Cerebellar cortex (tissue), 1 donor: ENCODE results near the gene BPGM.

Experiments used
- DNase-seq: peaks from one replicate; pipeline ENCODE4 v3.0.0-alpha.2; 2015; ENCODE audit warnings: low spot score

The BPGM gene

DNA sequence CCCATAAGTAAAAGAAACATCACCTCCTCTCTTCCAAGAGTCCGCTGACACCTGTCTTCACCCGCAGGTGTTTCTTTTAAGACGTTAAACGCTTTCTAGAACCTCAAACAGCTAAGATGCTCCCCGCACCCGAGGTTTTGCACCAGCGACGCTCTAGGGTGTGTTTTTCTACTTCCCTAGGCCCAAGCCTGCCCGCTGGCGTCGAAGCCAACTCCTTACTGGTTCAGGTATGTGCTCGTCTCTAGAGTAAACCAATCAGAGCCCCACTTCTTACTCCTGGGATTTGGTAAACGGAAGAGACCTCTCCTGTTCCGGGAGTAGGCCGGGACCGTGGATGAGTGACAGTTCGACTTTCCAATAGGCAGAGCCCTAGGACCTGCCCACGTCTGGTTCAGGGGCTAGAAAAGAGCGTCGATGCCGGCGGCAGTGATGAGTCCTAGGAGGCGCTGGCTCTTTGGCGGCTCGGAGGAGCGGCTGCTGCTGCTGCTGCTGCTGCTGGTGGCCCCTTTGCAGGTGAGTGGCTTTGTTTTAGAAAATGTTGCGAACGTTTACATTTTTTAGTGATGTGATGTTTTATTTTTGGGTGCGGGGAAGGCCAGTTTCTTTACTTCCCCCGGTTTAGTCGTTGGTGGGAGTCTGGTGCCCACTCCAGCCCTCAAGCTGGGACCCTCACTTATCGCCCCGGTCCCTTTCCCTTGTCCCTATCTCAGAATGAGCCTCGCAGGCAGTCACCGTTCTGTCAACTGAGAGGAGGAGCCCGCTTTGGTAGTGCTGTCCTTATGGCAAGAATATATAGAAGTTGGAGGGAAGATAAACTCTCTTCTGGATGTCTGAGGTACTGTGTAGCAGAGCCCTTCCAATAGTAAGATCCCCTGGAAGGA lies at the start of gene BPGM:
Gene BPGM, plus strand, starts transcription at position 429 of the 881 bp plus-strand sequence. CDS start 14,655 bp downstream, outside the sequence.
- peak; percentile 100 for DNase-seq

DNA sequence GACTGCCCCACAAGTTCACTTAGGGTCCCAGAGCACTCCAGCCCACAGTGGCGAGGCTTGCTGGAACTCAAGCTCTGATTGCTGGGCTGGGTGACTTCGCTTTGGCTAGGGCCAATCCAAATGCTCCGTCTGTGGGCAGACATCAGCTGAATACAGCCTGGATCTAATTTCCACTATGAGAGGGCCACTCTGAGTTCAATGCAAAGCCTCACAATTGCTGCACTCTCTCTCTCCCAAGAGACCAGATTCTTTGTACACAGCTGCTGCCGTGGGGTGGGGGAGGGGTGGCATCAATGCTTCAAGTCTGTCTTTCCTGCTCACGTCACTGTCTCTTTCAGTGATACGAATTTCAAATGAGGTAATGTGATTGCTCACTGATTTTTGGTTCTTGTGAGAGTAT lies 47.3 kb upstream of the BPGM start:
- DNase-seq, result no peak

DNA sequence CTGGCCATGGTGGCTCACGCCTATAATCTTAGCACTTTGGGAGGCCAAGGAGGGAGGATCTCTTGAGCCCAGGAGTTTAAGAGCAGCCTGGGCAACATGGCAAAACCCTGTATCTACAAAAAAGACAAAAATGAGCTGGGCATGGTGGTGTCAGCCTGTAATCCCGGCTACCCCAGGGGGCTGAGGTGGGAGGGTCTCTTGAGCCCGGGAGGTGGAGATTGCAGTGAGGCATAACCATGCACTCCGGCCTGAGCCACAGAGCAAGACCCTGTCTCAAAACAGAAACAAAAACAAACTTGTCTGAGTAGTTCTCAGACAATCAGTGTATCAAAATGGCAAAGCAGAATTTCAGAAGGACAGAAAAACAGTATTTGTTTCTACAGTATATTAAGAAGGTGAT lies 45.2 kb upstream of the BPGM start:
- no peak for DNase-seq

DNA sequence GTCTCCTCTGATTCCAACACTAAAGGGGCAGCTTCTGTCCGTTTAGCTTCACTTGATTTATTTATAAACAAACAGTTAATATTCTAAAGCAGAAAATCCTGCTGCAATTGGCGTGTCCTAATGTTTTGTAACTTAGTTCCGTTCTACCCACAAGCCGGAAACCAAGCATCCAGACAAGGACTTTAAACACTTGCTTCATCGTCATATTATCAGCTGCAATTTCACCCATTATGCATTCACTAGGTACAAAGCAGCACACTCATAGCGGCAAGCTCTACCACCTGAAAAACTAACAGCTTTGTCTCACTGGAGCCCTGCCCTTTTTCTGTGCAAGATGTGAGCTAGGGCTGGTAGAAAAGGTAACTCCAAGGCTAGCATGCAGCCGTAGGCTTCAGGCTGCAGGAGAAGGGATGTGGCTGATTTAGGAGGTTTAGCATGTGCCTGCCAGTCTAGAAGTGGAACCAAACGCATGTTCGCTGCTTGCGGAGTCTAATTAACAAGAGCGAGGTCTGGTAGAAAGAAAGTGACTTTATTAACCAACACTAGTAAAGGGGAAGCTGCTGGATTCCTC lies 43.7 kb upstream of the BPGM start:
- DNase-seq, result no peak

DNA sequence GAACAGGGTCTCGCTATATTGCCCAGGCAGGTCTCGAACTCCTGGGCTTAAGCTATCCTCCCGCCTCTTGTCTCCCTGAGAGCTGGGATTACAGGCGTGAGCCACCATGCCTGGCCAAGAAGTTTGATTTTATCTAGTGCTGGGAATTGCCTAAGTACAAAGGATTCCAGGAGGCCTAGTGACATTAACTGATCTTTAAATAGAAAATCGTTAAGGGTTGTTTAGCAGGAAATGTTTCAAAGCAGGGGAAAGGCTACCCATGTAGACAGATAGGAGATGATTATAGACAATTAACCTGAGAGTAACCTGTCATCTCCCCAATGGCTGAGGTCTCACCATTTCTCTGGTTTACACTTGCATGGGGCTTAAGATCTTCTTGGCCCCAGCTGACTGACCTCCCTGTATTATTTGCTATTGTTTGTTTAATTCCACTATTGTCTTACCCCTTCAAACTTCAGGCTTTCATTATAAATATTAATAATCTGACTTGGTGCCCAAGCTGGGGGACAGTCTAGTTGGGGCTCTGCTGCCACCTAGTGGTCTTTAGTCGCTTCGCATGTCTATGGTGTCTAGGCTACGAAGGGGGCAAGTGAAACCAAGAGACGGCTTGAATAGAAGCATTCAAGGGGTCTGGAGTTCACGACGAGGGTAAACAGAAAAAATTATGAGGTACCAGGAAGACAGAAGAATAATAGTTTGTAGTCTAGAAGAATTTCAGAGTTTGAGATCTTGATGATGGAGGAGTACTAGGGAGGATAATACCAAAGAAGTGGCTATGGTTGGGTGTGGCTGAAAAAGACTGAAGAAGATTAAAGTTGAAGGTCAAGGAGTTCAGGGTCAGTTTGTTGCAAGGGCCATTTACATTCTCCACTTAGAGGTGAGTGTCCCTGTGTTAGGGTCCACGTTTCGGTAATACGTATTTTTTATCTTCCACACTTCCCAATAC lies 40.4 kb upstream of the BPGM start:
- DNase-seq, result peak; percentile 65

DNA sequence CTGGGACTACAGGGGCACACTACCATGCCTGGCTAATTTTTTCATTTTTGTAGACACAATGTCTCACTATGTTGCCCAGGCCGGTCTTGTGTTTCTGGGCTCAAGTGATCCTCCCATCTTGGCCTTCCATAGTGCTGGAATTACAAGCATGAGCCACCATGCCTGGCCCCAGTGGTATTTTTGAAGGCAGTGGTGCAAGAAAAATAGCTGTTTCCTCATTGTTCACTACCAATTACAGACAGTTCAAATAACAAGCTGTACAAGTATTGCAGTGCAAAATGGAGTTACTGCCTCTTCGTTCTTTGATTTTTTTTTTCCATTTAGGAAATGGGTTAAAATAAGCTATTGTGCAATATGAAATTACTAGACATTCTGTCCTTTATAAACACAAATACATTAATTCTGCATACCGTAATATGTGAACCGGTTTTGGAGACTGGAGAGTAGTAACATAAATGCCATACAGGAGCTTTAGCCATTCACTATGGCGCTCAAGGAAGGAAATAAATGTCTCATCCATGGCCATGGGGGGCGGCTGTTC lies 35.0 kb upstream of the BPGM start:
- no peak for DNase-seq

DNA sequence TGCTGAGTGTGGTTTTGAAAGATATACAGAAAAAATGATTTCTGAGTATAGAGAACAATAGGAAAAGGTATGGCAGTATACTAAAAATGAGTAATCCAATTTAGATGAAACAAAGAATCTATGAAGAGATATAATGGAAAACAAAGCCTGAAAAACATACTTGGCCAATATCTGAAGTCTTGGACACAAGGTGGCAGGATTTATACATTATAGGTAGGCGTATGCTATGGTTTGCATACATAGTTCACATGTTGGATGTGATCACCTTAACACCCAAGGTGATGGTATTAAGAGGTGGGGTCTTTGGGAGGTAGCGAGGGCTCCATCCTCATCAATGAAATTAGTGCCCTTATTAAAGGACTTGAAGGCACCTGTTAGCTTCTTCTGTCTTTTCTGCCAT lies 34.5 kb upstream of the BPGM start:
- DNase-seq, result no peak

DNA sequence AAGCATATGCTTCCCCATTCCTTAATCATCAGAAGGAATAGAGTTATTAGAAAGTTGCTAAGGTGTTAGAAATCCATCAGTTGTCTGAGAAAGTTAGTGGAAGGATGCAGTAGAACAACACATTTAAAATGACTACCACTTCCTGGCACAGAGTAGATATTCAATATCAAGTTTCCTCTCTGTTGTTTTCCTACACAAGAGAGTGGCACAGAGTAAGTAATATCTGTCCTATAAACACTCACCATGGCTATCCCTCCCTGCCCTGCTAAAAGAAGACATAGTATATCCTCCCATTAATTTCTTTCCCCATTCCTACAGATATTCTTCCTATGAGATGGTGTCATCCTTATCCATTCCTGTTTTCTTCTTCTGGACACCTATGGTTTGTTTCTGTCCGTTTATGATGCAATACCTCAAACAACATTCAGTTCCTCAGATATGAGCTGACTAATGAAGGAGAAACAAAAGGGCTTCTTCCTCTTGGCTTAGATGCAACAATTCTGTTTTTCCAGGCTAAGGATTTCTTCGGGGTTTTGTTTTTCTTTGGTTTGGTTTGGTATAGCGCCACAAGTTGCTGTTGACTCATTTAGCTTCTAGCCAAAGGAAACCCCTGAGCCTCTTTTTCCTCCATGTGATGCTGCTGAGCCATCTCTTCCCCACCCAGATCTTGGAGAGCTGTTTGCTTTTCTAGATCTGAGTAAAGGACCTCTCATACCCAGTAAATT lies 32.9 kb upstream of the BPGM start:
- DNase-seq, result no peak

DNA sequence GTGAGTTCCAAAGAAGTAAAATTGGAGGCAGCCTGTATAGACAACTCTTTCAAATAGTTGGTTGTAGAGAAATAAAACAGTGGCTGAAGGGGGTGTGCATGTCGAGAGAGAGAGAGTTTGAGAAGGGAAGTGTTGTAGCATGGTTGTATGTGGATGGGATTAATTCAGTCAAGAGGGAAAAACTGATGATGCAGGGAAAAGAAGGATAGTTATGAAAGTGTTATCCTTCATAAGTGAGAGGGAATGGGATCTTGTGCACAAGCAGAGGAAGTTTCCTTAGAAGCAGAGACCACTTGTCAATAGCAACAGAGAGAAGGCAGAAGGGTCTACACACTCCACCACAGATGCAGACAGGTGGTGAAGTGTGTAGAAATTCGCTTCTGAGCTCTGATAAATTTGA lies 30.0 kb upstream of the BPGM start:
- DNase-seq, result no peak

DNA sequence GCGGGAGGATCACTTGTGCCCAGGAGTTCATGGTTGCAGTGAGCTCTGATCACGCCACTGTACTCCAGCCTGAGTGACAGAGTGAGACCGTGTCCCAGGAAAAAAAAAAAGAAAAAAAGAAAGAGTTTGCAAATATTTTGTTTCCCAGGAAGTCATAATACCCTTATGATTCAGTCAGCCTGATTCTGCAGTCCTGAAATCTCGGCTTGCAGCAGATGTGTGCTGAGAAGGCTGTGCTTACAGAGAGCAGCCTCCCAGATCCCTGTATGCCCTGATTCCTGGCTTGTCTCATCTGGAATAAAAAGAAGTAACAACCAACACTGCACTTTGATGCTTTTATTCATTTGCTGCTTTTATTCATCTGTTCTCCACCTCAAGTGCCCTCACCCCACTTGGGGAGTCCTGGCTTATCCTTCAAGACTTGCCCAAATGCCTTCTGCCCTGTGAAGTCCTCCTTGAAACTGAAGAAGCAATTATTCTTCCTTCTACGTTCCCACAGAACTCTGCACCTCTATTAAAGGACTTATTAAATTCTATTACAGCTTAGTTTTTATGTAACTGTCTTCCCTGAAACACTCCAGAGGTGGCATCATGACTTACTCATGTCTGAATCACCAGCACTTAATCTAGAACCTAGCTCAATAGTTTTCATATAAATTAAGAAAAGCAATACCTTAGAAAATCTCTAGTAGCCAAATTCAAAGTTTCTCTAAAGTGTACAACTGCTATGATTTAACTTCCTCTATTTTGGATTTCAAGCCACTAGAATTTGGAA lies 27.7 kb upstream of the BPGM start:
- DNase-seq, result no peak

DNA sequence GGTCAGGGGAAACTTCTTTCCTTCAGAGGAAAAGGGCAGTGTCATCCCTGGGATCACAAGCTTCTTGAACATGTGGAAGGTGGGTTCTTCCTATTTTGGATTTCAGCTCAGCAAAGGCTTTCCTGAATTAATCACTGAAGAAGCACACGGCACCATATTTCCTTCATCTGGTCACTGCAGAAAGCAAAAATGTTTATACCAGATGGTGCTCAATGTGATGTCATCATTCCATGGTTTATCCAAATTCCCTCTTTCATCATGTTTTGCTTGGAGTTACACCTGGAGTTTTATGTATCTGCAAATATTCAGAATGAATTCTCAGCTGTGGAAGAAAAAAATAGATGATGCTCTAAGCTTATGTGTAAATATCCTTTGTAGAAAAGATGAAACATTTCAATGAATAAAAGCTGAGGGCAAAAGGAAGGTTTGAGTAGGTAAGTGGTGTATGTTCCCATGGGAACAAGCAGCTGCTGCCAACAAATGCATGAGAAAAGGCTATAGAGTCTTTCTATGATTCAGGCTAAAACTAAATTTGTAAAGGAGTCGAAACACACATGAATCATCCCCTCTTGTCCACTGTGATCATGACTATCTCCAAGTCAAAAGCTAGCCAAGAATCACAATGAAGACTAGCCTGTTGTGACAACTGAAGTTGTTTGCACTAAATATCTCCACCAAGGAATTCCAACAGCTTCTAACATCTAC lies 26.9 kb upstream of the BPGM start:
- no peak for DNase-seq

DNA sequence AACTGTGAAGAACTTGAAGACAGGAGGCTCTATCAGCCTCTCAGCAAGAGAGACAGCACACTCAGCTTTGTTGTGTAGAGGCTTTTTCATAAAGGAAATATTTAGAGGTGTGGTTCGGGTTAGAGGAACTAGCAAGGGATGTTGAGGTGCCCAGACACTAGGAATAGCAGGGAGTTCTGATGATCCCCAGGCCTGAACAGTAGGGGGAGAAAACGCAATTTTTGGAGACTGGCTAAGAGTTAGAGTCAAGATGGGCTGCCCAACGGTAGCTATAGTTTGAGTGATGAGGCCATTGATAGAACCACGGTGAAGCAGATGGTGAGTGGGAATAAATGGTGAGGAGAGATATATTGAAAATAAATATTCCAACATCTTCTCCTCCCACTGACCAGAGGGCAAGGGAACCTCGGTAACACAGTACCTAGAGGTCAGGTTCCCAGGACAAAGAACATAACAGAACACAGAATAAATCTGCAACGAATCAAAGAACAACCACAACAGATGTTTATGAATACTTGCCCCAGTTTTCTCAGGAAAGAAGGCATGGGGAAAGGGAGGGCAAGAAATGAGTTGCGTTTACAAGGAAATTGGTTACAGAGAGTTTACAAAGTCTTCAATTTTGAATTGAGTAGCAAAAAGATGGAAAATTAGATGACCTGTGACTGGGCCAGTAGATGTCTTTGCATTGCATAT lies 24.2 kb upstream of the BPGM start:
- no peak for DNase-seq

DNA sequence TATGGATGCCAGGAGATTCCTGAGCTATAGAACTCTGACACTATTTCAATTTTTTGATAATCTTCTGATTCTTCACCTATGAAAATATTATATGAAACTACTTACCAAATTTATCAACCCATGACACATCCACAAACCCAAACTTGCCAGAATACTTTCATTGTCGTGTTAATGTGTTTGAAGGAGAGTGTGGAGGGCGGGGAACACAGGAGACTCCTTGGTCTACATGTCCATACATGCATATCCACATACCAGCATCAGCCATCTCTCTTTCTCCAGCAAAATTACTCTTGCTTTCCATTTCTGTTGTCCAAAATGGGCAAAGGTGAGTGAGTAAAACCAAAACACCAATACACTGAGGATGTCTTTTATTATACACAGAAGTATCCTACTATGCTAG lies 23.5 kb upstream of the BPGM start:
- DNase-seq, result no peak

DNA sequence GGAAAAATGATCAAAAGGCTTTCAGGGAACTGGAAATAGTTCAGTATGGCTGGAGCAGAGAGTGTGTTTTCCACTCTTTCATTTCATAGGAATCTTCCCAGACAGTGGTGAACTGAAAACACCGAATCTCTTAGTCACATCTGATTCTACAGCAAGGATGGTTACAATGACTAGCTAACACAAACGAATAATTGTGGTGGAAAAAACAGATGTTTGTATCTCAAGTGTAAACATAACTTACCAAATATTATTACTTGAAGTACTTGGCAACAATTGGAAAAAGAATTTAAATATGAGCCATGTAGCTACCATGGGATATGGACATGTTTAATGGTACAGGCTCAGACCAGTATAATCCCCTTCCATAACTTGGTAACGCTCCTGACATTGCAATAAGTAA lies 21.1 kb upstream of the BPGM start:
- DNase-seq, result no peak

DNA sequence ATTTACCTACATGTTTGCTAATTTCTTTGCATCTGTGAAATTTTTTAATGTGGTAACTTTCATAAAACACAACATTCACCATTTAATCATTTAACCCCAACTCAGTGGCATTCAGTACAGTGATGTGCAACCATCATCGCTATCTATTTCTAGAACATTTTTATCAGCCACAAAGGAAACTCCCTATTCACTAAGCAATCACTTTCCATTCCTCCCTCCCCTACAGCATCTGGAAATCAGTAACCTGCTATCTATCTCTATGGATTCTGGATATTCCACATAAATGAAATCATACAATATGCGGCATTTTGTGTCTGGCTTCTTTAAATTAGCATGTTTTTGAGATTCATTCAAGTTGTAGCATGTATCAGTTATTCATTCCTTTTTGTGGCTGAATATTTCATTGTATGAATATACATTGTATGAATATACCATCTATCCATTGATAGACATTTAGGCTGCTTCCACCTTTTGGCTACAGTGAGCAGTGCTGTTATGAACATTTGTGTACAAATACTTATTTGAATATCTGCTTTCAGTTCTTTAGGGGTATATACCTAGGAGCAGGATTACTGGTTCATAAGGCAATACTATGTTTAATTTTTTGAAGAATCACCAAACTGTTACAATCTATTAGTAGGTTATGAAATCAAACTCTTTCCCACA lies 19.4 kb upstream of the BPGM start:
- no peak for DNase-seq

DNA sequence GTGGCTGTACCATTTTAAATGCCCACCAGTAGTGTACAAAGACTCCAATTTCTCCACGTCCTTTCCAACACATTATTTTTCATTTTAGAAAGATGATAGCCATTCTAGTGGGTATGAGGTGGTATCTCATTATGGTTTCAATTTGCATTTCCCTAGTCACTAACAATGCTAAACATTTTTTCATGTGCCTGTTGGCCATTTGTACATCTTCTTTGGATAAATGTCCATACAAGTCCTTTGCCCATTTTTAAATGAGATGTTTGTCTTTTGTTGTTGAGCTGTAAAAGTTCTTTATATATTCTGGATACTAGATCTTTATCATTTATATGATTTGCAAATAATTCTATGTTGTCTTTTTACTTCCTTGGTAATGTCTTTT lies 18.9 kb upstream of the BPGM start:
- DNase-seq, result no peak

DNA sequence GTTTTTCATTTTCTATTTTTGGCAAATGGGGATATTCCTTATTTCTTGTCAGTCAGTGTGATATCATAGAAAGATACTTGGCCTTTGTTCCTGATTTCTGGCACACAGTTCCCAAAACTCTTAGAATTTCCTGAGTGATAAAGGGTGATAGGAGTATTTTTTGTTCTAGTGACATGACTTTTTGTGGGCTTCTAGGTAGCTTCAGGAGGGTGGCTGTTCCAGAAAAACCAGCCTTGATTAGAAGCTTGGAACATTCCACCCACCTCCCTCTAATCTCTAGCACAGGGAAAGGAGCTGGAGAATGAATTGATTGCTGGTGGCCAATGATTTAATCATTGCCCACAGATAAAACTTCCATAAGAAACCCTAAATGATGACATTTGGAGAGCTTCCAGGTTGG lies 17.2 kb upstream of the BPGM start:
- no peak for DNase-seq

DNA sequence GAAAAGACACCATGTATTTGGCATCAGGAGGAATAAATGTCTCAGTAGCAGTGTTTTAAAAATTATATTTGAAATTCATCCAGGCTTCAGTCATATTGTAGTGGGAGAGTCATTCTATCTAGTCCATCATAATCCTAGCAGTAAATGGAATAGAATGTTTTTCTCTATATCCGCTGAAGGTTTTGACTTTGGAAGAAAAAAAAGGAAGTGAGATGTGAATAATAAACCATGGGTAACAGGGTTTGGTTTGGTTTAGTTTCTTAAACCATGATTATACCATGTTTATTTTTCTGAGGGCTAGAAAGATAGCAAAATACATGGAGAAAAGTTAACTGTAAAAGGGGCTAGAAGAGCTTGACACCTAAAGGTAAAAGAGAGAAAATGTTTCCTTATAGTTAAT lies 16.4 kb upstream of the BPGM start:
- DNase-seq, result no peak

DNA sequence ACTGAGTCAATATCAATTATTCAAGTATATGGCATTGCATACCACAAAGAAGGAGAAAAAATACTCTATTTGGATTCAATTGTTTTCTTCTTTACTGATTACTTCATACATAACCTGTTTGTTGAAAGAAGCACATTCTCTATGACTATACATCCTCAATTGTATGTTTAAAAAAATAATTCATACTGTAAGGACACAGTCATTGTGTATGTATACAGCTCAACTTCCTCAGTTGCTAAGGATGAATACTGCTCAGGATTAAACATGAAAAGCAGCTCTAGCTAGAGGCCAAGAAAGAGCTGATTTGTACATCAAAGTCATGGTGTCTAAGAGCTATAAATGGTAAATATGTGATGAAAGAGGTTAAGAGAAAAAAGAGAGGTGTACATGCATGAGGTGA lies 15.8 kb upstream of the BPGM start:
- DNase-seq, result no peak
